GM20431 (cell line): ENCODE data around the gene C5orf52.
"Not testable (repeated sequence)": the region's sequence is repeated elsewhere in the genome, so short reads cannot be mapped to it uniquely, and the experiment has no call there.

ENCODE experiments used
- in situ Hi-C: fragments of 300-500 bp; cut with MseI, MboI; formaldehyde crosslinking; loops from one replicate; pipeline ENCODE4 v1.15.0; 2020; ENCODE audit warnings: low sequenced_read_pairs; ENCODE audit not compliant: unreplicated experiment

C5orf52 gene

GRCh38 chr5:157718519-157718918 lies 47.2 kb downstream of the C5orf52 start:
- in situ Hi-C loops: loop anchor here (25.0 kb wide), 1 partner anchor 281 kb away; no protein-coding TSS in a partner anchor

- in situ Hi-C loops: loop anchor here (25.0 kb wide), 1 partner anchor 282 kb away; no protein-coding TSS in a partner anchor
These were observed 47.9 kb downstream of the C5orf52 start for GRCh38 chr5:157719245-157719644.

GRCh38 chr5:157721159-157721558 lies 49.8 kb downstream of the C5orf52 start:
- in situ Hi-C loops: loop anchor here (25.0 kb wide), 1 partner anchor 284 kb away; no protein-coding TSS in a partner anchor

- in situ Hi-C loops: loop anchor here (25.0 kb wide), 1 partner anchor 286 kb away; no protein-coding TSS in a partner anchor
These were observed 51.6 kb downstream of the C5orf52 start for GRCh38 chr5:157722895-157723294.

GRCh38 chr5:157726607-157727006 lies 55.3 kb downstream of the C5orf52 start:
- in situ Hi-C loops: not testable (repeated sequence)

- in situ Hi-C loops: not testable (repeated sequence)
These were observed 56.5 kb downstream of the C5orf52 start for GRCh38 chr5:157727858-157728257.
